Spinal cord (tissue), 10 donors: ENCODE data around the gene HOXC4. TPM values are rescaled to one million over a fixed set of nuclear protein-coding genes. Genes with fewer than 3 reads are reported as not detected.

Source experiments
- DNase-seq, 6 donors: peaks; one replicate each; pipeline versions ENCODE4 v3.0.0 to v3.0.0-alpha.2; 2013 to 2015; ENCODE audit warnings: low spot score in 6 of 6, low read depth in 4 of 6
- H3K27ac ChIP-seq: one replicate; pipeline ENCODE4 v1.5.1; 2013; ENCODE audit warnings: low read depth, low read length, control low read depth
- H3K27me3 ChIP-seq: one replicate; pipeline ENCODE4 v1.6.1; 2013; ENCODE audit warnings: low read length; ENCODE audit not compliant: control insufficient read depth, insufficient read depth
- H3K36me3 ChIP-seq: one replicate; pipeline ENCODE4 v1.6.1; 2013; ENCODE audit warnings: low read length; ENCODE audit not compliant: control insufficient read depth, insufficient read depth
- H3K4me1 ChIP-seq: one replicate; pipeline ENCODE4 v1.6.1; 2013; ENCODE audit warnings: low read length; ENCODE audit not compliant: control insufficient read depth, insufficient read depth
- H3K4me3 ChIP-seq: one replicate; pipeline ENCODE4 v1.5.1; 2013; ENCODE audit warnings: low read depth, low read length, control low read depth
- H3K9me3 ChIP-seq: one replicate; pipeline ENCODE4 v1.6.1; 2013; ENCODE audit warnings: low read length; ENCODE audit not compliant: control insufficient read depth, insufficient read depth
- WGBS: methylation state at CpG from one replicate; pipeline ENCODE4 v1.1.5; 2013; ENCODE audit warnings: missing lambda C conversion rate; ENCODE audit not compliant: insufficient coverage; 5-methylcytosine and 5-hydroxymethylcytosine counted together
- polyA plus RNA-seq, 2 donors: library from polyadenylated mRNA; unstranded; fragments of 120-200 nt; gene quantifications; one replicate each; pipeline ENCODE4 v1.2.1, GENCODE V29; 2013; ENCODE audit not compliant: insufficient read length in 2 of 2
- total RNA-seq, 2 donors: library from RNA; depleted of rRNA in 1 of 2; stranded (reverse); fragments of 120-200 nt in 1 of 2; fragments of >200 nt in 1 of 2; gene quantifications; one replicate each; pipeline versions ENCODE4 v1.2.3 to v1.2.4, GENCODE V29; 2013 to 2014
- donor health status: healthy.

HOXC4 gene
- total and polyA plus RNA-seq, 4 donors = 10.0 to 100 (median 54.5) TPM

DNA sequence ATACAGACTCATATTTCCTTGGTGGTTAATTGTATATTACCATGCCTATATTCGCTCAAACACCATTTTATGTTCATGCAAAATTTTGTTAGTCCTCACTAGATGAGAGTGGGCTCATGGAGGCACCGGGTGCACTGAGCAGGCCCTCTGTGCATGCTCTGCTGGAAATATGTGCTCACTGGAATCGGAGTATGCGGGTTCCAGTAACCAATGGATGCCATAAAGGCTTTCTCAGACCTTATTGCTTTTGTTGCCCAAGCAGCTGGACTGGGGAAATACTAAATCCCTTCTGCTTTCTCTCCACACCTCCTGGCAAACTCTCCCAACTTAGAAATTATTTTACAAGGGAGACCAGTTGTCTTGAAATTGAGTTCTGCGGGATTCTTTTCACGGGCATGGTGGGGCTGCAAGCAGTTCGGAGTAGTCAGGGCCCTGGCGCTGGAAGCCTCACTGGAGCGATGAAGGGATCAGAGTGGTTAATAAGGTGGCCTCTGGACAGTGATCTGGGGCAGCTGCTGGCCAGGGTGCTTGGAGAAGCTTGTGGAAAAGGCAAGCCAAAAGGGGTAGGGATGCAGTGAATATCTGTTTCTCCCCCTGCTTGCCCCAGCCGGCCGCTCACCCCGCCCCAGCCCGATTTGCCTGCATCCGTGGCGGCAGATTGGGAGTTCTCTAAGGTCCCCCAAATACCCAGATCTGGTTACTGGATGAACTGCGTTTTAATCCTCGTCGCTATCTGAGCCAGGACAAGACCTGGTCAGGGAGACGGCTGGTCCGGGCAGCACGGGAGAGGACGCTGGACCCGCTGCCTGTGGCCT lies 32.8 kb upstream of the HOXC4 start:
- Histone ChIP-seq H3K27ac (peak overlapping the region; percentile 100), H3K4me3 (peak overlapping the region; percentile 88), H3K36me3 (no peaks in the 10 kb centered on the region), H3K27me3 (no peaks in the 10 kb centered on the region), H3K4me1 (peaks cover 86% of the 10 kb centered on the region), H3K9me3 (no peaks in the 10 kb centered on the region)
- 31% methylated on average over 22 of the region's 23 CpGs for whole genome bisulfite sequencing
- DNase-seq = peak in 1 of 6 donors; percentile 60

DNA sequence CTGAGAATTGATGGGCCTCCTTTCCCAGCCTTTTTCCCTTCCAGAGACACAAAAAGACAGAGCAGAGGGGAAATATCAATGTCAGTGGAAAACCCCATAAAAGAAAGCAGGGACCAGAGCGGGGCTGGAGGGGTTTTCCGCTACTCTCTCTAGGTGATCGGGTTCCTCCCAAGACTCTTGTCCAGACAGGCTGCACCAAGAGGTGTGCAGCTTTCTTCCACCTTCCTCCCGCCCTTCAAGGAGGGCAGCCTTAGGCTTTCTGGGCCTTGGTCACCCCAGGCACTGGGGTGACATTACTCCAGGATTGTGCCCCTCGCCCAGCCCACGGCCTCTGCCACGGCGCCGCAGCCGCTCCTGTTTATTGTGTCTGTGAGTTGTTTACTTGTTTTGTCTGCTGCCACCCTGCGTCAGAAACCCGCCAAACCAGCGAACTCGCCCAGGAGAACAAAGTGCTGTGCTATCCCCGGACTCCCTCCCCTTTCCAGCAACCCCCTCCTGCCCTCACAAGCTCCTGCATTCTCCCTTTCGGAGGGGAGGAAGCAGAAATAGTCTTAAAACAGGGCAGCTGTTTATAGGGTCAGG lies 32.1 kb upstream of the HOXC4 start:
- peak overlapping the region; percentile 100 for H3K27ac ChIP-seq
- H3K36me3 ChIP-seq = no peaks in the 10 kb centered on the region
- peak overlapping the region; percentile 88 for H3K4me3 ChIP-seq

DNA sequence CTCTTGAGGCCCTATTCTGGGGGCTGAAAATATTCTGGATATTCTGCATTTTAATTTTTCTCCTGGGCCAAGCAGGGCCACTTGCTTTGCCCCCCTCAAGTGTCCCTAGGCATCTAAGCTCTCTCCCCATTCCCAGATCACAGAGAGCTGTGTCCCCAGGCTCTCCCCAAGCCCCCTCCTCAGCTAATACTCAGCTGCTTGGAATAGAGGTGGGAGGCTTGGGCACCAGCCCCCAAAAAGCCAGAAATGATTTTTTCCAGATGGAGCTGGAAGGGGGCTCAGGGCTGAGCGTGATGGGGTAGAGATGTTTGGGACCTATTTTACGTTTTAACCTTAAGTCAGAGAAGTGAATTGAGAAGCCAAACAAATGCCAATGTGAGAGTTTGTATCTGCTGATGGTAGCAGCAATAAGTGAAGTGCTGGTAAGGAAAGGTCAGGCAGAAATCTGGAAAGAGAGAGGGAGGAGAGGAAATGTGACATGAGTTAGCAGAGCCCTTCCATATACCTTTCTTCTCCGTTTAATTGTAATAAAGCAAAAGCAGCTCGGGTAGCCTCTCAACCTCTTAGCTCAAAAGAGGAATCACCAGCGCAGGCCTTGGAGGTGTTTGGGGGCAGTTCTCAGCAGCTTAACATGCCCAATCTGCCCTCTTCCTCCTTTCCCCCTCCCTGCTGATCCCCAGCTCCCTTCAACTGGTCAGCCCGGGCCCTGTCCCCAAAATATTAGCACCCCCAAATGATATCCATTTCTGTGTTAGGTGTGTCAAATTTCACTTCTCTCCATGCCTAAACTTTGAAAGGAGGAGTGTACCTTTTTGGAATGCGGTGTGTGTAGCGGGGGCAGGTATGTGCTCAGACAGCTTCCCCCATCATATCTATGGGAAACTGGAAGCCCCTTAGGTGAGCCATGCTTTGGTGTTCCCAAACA lies 30.4 kb upstream of the HOXC4 start:
- no peaks in the 10 kb centered on the region for H3K36me3 ChIP-seq
- H3K9me3 ChIP-seq = no peaks in the 10 kb centered on the region
- peak overlapping the region; percentile 100 for H3K27ac ChIP-seq
- peaks cover 84% of the 10 kb centered on the region for H3K4me1 ChIP-seq
- DNase-seq = peak in 1 of 6 donors; percentile 40
- 31% methylated on average over 2 of the region's 8 CpGs for WGBS
- no peaks in the 10 kb centered on the region for H3K27me3 ChIP-seq
- peak overlapping the region; percentile 39 for H3K4me3 ChIP-seq

More for the DNA sequence above, 32.1 kb upstream of the HOXC4 start:
- Histone ChIP-seq H3K9me3 (no peaks in the 10 kb centered on the region), H3K4me1 (peaks cover 85% of the 10 kb centered on the region), H3K27me3 (no peaks in the 10 kb centered on the region)
- WGBS = 20% methylated on average over 3 of the region's 16 CpGs
- peak in 2 of 6 donors; percentile 79 to 95 for DNase-seq

DNA sequence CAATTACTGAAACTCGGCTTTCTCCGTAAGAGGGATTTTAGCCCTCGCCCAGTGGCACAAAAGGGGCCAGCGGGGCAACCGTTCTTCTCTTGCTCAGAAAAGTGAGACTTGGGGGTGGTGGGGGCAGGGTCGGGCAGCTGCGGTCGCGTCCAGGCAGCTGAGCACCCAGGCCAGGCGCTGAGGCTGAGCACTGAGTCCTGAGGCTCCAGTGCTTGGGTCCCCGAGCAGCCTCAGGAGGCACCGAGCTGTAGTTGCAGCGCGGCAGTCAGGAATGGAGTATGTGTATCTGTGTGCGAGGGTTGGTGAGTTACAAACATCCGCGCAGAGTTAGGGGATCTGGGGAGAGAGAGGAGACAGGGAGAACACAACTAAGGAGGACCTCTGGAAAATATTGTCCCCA lies 29.5 kb upstream of the HOXC4 start:
- DNase-seq = peak in 1 of 6 donors; percentile 75
- H3K27me3 ChIP-seq = no peaks in the 10 kb centered on the region
- 15% methylated on average over 12 of the region's 17 CpGs for WGBS
- H3K4me3 ChIP-seq = peak overlapping the region; percentile 39
- peaks cover 4% of the 10 kb centered on the region for H3K36me3 ChIP-seq
- H3K27ac ChIP-seq = peak overlapping the region; percentile 100
- H3K4me1 ChIP-seq = peaks cover 86% of the 10 kb centered on the region
- H3K9me3 ChIP-seq = no peaks in the 10 kb centered on the region

DNA sequence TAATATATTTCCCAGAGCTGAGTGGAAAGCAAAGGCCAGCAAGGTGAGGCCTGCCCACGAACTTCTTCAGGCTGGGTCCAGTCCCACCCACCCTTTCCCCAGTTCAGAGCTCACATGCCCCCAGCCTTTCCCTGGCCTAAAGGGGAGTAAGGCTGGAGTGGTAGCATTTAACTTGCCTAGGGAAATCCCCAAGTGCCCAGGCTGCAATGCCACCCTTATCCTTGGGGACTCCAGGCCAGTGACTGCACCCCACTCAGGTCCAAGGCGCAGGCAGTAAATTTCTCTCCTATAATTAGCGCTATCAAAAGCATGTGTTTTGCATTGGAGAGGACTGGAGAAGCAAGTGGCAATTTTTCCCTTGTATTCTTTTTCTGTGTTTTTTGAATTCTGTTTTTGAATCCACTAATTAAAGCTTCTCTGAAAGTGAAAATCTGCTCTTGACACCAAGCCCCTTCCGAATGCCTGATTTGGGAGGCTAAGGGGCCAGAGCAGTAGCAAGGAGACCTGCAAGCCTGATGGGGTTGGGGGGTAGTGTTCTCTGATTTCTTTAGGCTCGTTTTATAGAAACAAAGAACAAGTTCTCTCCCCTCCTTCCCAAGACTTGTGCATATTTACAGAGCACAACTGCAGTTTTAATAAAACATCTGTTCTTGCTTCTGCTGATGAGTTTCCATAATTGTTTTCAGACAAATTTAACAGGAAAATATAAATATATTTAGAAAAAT lies 28.9 kb upstream of the HOXC4 start:
- Histone ChIP-seq H3K4me1 (peaks cover 84% of the 10 kb centered on the region), H3K36me3 (peaks cover 7% of the 10 kb centered on the region), H3K27me3 (no peaks in the 10 kb centered on the region), H3K9me3 (no peaks in the 10 kb centered on the region), H3K27ac (peak overlapping the region; percentile 100), H3K4me3 (peak overlapping the region; percentile 39)
- peak in 1 of 6 donors; percentile 62 for DNase-seq
- WGBS = no CpG with 5 or more reads among the region's 5 CpGs

DNA sequence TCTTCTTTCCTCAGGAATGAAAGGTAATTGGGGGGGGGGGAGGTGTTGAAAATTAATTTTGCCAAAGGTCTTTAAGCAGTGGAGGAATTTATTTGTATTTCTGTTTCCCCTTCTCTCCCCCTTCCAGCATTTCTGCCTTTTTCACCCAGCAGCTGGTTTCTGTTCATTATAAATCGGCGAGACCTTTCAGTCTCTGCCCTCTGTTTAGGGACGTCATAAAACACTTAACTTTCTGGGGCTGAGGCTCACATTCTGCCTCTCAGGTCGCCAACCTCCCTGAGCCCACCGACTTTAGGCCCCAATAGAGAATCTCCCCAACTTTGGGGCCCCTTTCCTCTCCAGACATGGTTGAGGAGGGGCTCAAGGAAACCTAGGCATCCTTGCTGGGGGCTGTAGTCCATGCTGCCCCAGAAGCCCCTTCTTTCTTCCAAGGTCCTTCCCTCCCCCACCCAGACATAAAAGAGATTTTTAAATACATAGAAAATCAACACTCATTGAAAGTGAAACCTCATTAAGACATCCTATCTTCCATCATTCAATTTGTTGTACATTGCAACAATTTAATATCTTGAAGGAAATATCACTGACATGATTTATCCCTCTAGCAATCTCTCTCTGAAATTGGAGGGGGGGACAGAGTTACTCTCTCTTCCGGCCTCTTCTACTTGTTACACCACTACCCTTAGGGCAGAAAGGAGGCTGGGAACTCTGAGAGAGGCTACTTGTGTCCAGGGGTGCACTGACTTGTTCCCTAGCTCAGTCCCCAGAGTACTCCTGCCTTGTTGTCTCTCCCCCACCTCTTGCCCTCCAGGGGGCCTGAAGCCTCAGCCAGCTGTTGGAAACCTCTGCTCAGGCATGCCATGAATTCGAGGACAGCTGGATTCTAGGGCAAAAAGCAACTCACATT lies 27.9 kb upstream of the HOXC4 start:
- H3K4me3 ChIP-seq = peak overlapping the region; percentile 39
- H3K27ac ChIP-seq = peak overlapping the region; percentile 100
- peaks cover 15% of the 10 kb centered on the region for H3K36me3 ChIP-seq
- H3K9me3 ChIP-seq = no peaks in the 10 kb centered on the region
- peaks cover 83% of the 10 kb centered on the region for H3K4me1 ChIP-seq
- 27% methylated on average over 4 of the region's 7 CpGs for WGBS
- DNase-seq = peak in 1 of 6 donors; percentile 47
- H3K27me3 ChIP-seq = no peaks in the 10 kb centered on the region

DNA sequence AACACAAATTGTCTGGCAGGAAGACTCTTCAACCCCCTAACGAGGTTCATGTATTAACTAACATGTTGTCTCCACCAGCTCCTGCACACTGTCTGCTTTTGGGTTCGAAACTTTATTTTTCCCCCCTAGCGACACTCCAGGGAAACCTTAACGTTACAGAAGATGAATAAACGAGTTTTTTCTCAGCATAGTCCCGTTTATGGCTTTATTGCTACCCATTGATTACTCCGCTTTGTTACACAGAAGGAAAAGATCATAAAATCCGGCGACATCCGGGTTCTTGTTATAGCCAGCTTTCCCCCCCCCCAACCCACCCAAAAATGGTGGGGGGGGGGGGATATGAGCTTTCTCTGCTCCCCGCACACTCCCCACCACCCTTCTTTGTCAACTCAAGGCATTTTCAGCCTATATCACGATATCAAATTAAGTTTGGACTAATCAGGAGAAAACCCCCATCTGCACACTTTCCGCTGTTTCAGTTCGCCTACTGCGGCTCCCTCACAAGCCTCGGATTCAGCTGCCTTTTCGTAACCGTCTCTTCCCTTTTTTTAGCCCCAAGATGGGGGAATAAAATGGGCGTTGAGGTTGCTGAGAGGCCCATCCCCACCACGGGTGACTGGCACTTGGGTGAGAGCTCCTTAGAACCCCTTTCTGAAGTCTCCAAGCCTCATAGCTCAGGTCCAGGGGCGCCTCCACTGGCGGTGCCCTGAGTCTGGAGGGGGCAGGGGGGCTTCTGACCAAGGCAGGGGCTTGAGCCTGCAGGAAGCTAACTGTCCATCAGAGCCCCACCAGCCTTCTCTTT lies 26.8 kb upstream of the HOXC4 start:
- peak in 1 of 6 donors; percentile 89 for DNase-seq
- Histone ChIP-seq H3K4me1 (peaks cover 83% of the 10 kb centered on the region), H3K36me3 (peaks cover 25% of the 10 kb centered on the region), H3K27me3 (peaks cover 1% of the 10 kb centered on the region), H3K9me3 (no peaks in the 10 kb centered on the region), H3K27ac (peak overlapping the region; percentile 100), H3K4me3 (peak overlapping the region; percentile 27)
- WGBS = 29% methylated on average over 6 of the region's 22 CpGs

DNA sequence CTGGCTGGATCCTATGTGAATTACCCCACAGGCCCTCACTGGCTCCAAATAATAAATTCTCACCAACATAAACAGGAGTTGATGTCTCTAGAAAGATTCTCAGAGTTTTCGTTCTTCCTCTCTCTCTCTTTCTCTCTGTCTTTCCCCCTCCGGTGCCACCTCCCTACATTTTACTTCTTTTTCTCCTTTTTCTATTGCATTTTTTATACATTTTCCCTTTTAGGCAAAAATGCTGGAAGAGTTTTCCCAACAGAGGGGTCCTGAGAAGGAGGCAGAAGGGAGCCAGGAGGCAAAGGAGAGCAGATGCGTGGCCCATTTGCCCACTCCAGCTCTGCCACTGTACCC lies 26.2 kb upstream of the HOXC4 start:
- WGBS = 67% methylated on average over 1 of the region's 3 CpGs
- Histone ChIP-seq H3K27me3 (peaks cover 2% of the 10 kb centered on the region), H3K4me1 (peaks cover 86% of the 10 kb centered on the region), H3K9me3 (no peaks in the 10 kb centered on the region), H3K36me3 (peaks cover 25% of the 10 kb centered on the region), H3K27ac (peak overlapping the region; percentile 100), H3K4me3 (peak overlapping the region; percentile 16)
- no peak for DNase-seq
